Heart right ventricle (tissue), 16 donors: ENCODE measurements around the gene CACNG4. TPM values are rescaled to one million over a fixed set of nuclear protein-coding genes. Genes with fewer than 3 reads are reported as not detected.

Experiments used
- ATAC-seq, 8 donors: fragments of 200-7000 bp; cut with Tn5 transposase; one replicate each; pipeline ENCODE4 v1.9.1; 2020; ENCODE audit warnings: mild to moderate bottlenecking in 8 of 8, moderate library complexity in 8 of 8, moderate number of reproducible peaks in 1 of 8
- DNase-seq, 2 donors: peaks; one replicate each; pipeline ENCODE4 v3.0.0-alpha.2; 2020
- H3K27ac ChIP-seq, 10 donors: fragments of 200-600 bp; sonication (generic) in 2 of 10; one replicate each; pipeline versions ENCODE4 v1.5.0 to v1.8.0; 2020 to 2022; ENCODE audit warnings: mild to moderate bottlenecking in 3 of 10
- H3K27me3 ChIP-seq, 7 donors: fragments of 200-600 bp; one replicate each; pipeline ENCODE4 v1.8.0; 2021 to 2022; ENCODE audit warnings: mild to moderate bottlenecking in 2 of 7
- H3K36me3 ChIP-seq, 9 donors: fragments of 200-600 bp; sonication (generic) in 1 of 9; one replicate each; pipeline versions ENCODE4 v1.5.0 to v1.8.0; 2020 to 2022; ENCODE audit warnings: mild to moderate bottlenecking in 2 of 9
- H3K4me1 ChIP-seq, 9 donors: fragments of 200-600 bp; sonication (generic) in 1 of 9; one replicate each; pipeline versions ENCODE4 v1.5.0 to v1.8.0; 2020 to 2022; ENCODE audit warnings: mild to moderate bottlenecking in 4 of 9
- H3K4me3 ChIP-seq, 10 donors: fragments of 200-600 bp; sonication (generic) in 2 of 10; one replicate each; pipeline versions ENCODE4 v1.5.0 to v1.8.0; 2020 to 2022; ENCODE audit warnings: mild to moderate bottlenecking in 7 of 10, moderate library complexity in 2 of 10
- H3K9me3 ChIP-seq, 11 donors: fragments of 200-600 bp in 10 of 11; sonication (generic) in 2 of 11; one replicate each; pipeline versions ENCODE4 v1.5.0 to v1.8.0; 2013 to 2022; ENCODE audit warnings: mild to moderate bottlenecking in 2 of 11, control low read depth in 1 of 11, moderate library complexity in 1 of 11
- CTCF ChIP-seq, 9 donors: fragments of 200-600 bp; sonication (generic) in 2 of 9; IDR thresholded peaks; one replicate each; pipeline versions ENCODE4 v1.5.0 to v1.8.0; 2021 to 2022; ENCODE audit warnings: antibody characterized with exemption in 9 of 9, mild to moderate bottlenecking in 5 of 9, moderate library complexity in 1 of 9
- whole genome bisulfite sequencing, 2 donors: extraction: QIAGEN DNeasy Blood & Tissue Kit; methylation state at CpG; one replicate each; pipeline ENCODE4 v1.1.7; 2013; ENCODE audit warnings: inconsistent platforms in 1 of 2; 5-methylcytosine and 5-hydroxymethylcytosine counted together
- intact Hi-C, 10 donors: fragments of 100-400 bp; cut with DNase I; formaldehyde crosslinking; loops; one replicate each; pipeline versions ENCODE4 v1.11.1 to v1.14.2; 2022
- polyA plus RNA-seq, 2 donors: library from polyadenylated mRNA; stranded (reverse); fragments of 200-250 nt; gene quantifications; one replicate each; pipeline ENCODE4 v1.2.3, GENCODE V29; 2013
- total RNA-seq, 10 donors: library from RNA; stranded (reverse); fragmentation: NEBNext Ultra II Directional in 3 of 10; extraction: Animal tissue kit (Norgen Biotek cat#: 25700) in 3 of 10; gene quantifications; one replicate each; pipeline versions ENCODE4 v1.2.1 to v1.2.4, GENCODE V29; 2021 to 2023
- donor health status: Arrhythmogenic right ventricular cardiomyopathy.
- donor health status: ischemic (EF 13 %, LVEDD 7.1; RV severe dilation, severe dysfunction).
- donor health status: healthy with polysubstance abuse.
- donor health status: DM: no; HTN: yes; CAD: no.
- donor health status: DM: no; HTN: no; CAD: no.
- donor health status: ischemic (EF 25% LVEDD 6.9; RV normal size, moderate dysfunction).
- donor health status: ischemic (EF 25% LVEDD 5.7; RV mildly dilated, moderate dysfunction).
- donor health status: healthy.
- donor health status: DM: yes; HTN: yes; CAD: no.
- donor health status: Ischemic cardiomyopathy.
- donor health status: ischemic (EF 35%, LVEDD 5.7; RV mildly dilated, moderate dysfunction).
- donor health status: nonischemic (EF 11% LVEDD 7.7; RV severe dilation, severe dysfunction).
- donor health status: DM: yes; HTN: yes; CAD: no.
- donor health status: PGD.
- donor health status: ischemic (EF 29% LVEDD 5.4; RV normal size, mild dysfunction).
- donor health status: nonischemic (EF 23%, LVEDD 6.1; RV moderate dilation, normal function).

The CACNG4 gene
- total and polyA plus RNA-seq, 12 donors = 0.06 to 0.11 (median 0.07) TPM; not detected in 7

GRCh38 chr17:66925811-66926500, 38.6 kb upstream of the CACNG4 start:
- no peak for DNase-seq
- H3K27me3 ChIP-seq = peaks cover 0 to 35% (median 17%) of the 10 kb centered on the region in 7 donors
- no peak overlapping the region for H3K4me3 ChIP-seq
- 73 to 75% methylated on average over 8 of the region's 8 CpGs for WGBS, 2 donors
- H3K36me3 ChIP-seq = no peaks in the 10 kb centered on the region
- intact Hi-C loops = no loop called here
- no peak for ATAC-seq
- no peak overlapping the region for H3K27ac ChIP-seq
- H3K9me3 ChIP-seq = peaks cover 0 to 7% (median 0%) of the 10 kb centered on the region in 11 donors
- H3K4me1 ChIP-seq = no peaks in the 10 kb centered on the region
- no peak for TF ChIP-seq CTCF (IDR thresholded peaks at IDR 0.05)

DNA sequence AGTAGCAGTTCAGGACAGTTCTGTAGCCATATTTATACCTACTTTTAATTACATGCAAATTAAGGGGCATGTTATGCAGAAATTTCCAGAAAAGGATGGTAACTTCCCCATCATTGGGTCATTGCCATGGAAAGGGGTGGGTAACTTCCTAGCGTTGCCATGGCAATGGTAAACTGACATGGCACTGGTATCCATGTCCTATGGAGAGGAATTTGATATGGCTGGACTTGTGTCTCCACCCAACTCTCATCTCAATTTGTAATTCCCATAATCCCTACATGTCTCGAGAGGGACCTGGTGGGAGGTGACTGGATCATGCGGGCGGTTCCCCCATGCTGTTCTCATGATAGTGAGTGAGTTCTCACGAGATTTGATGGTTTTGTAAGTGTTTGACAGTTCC, 35.6 kb upstream of the CACNG4 start:
- peaks cover 0 to 35% (median 17%) of the 10 kb centered on the region in 7 donors for H3K27me3 ChIP-seq
- TF ChIP-seq CTCF (IDR thresholded peaks at IDR 0.05) = no peak
- intact Hi-C loops = no loop called here

GRCh38 chr17:66929591-66929990, 34.9 kb upstream of the CACNG4 start:
- H3K4me3 ChIP-seq = no peak overlapping the region
- no peak for ATAC-seq
- WGBS, 2 donors = 19 to 30% methylated on average over 1 of the region's 1 CpG
- peaks cover 0 to 35% (median 17%) of the 10 kb centered on the region in 7 donors for H3K27me3 ChIP-seq
- H3K36me3 ChIP-seq = no peaks in the 10 kb centered on the region
- no peaks in the 10 kb centered on the region for H3K4me1 ChIP-seq
- no peak for DNase-seq
- TF ChIP-seq CTCF (IDR thresholded peaks at IDR 0.05) = no peak
- H3K9me3 ChIP-seq = no peaks in the 10 kb centered on the region
- H3K27ac ChIP-seq = no peak overlapping the region
- intact Hi-C loops = no loop called here

More for the DNA sequence above, 35.6 kb upstream of the CACNG4 start:
- DNase-seq (no peak), ATAC-seq (no peak)
- WGBS, 2 donors = 81 to 84% methylated on average over 5 of the region's 5 CpGs
- no peak overlapping the region for H3K27ac ChIP-seq
- no peaks in the 10 kb centered on the region for H3K36me3 ChIP-seq
- H3K9me3 ChIP-seq = no peaks in the 10 kb centered on the region
- no peak overlapping the region for H3K4me3 ChIP-seq
- H3K4me1 ChIP-seq = no peaks in the 10 kb centered on the region

DNA sequence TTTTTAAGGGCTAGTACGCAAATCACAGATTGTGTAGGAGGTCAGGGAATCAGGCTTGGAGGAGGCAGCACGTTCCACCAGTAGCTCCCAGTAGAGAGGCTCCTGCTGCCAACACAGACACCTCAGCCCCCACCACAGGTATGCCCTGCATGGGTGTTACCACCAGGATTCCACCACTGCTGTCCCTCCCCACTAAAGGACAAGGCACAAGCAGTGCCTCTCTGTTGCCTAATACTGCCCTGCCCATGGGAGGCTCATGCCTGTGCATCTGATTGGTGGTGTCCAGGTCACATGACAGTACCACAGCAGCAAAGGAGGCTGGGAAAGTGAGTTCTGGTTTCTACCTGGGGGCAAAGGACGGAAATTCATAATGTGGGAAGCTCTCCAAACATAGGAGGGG, 33.6 kb upstream of the CACNG4 start:
- intact Hi-C loops = no loop called here
- no peaks in the 10 kb centered on the region for H3K9me3 ChIP-seq
- peaks cover 0 to 25% (median 13%) of the 10 kb centered on the region in 7 donors for H3K27me3 ChIP-seq
- no peaks in the 10 kb centered on the region for H3K36me3 ChIP-seq
- H3K4me1 ChIP-seq = no peaks in the 10 kb centered on the region
- no peak for TF ChIP-seq CTCF (IDR thresholded peaks at IDR 0.05)
- ATAC-seq = no peak
- no peak for DNase-seq
- no peak overlapping the region for H3K4me3 ChIP-seq
- WGBS, 2 donors = 51 to 61% methylated on average over 3 of the region's 3 CpGs
- H3K27ac ChIP-seq = no peak overlapping the region
